ENCODE data around the gene REPIN1.

The REPIN1 gene

DNA sequence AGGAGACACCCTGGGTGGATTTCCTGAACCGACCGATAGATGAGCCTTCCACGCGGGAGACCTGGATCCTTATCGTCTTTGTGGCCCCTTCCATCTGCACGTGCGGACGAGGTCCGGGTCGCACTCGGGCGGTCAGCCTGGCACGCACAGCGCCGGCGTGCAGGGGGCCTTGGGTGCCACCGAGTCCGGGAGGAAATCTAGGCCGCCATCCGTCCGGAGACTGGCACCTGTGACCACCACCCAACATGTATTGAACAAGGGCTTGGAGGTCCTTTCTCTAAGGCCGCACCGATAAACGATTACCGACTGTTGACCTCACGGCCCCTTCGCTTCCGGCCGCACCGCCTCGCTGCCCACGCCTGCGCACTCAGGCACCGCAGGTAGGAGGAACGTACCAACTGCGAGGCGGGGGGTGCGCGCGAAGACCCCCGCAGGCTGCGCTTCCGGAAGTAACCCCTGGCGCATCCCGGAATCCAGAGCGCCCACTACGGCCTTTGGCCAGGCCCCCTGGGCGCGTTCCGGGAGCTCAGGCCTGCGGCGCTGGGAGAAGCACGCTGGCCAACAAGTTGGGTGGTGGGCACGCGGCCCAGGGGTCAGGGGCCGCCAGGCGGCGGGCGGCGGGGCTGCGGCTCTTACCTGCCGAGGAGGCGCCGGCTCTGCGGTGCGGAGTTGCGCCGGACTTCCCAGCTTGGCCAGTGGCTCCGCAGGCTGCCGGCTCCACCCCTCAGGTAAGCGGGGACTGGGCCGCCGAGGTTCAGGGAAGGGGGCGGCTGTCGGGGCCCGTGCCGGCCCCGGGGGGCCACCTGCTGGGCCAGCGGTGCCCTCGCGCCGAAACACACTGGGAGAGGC lies 45.6 kb upstream of the REPIN1 start, which contains the start of the genes ACTR3C and LRRC61:
ACTR3C (minus strand) TSS at position 713 of the 849 bp plus-strand sequence. CDS start 28,249 bp downstream, outside the sequence.
LRRC61 (plus strand) TSS at position 523 of the 849 bp plus-strand sequence. CDS start 13,507 bp downstream, outside the sequence.
- Histone ChIP-seq H3K79me2 (ENCODE audit: insufficient read depth, low read length) (peaks cover 65% of the 10 kb centered on the region), H3K4me1 (ENCODE audit: insufficient read depth, low read length) (peaks cover 40% of the 10 kb centered on the region), H2AFZ (ENCODE audit: low read depth, low read length) (peak within 1 kb of the TSS; percentile 96), H4K20me1 (ENCODE audit: insufficient read depth, low read length) (peaks cover 15% of the 10 kb centered on the region), H3K4me2 (ENCODE audit: insufficient read depth, low read length) (peak within 1 kb of the TSS; percentile 84), H3K36me3 (ENCODE audit: insufficient read depth, low read length) (peaks cover 43% of the 10 kb centered on the region), H3K9me3 (ENCODE audit: insufficient read depth, low read length, severe bottlenecking) (no peaks in the 10 kb centered on the region), H3K4me3 (ENCODE audit: low read depth in 1 of 2, low read length in 2 of 2) (peak within 1 kb of the TSS; percentile 65 to 94), H3K27ac (ENCODE audit: low read length) (peak within 1 kb of the TSS; percentile 99), H3K9ac (ENCODE audit: low read depth, low read length) (peak within 1 kb of the TSS; percentile 98), H3K27me3 (ENCODE audit: insufficient read depth, low read length, poor library complexity) (no peaks in the 10 kb centered on the region)
- peak; percentile 75 for ATAC-seq (ENCODE audit: insufficient read depth, low read depth)
- DNase-seq = peak; percentile 82
- no peak for TF ChIP-seq EZH2 (IDR thresholded peaks at IDR 0.05; ENCODE audit: borderline replicate concordance, low read depth, low read length, severe bottlenecking)
- TF ChIP-seq, protein P1, sequence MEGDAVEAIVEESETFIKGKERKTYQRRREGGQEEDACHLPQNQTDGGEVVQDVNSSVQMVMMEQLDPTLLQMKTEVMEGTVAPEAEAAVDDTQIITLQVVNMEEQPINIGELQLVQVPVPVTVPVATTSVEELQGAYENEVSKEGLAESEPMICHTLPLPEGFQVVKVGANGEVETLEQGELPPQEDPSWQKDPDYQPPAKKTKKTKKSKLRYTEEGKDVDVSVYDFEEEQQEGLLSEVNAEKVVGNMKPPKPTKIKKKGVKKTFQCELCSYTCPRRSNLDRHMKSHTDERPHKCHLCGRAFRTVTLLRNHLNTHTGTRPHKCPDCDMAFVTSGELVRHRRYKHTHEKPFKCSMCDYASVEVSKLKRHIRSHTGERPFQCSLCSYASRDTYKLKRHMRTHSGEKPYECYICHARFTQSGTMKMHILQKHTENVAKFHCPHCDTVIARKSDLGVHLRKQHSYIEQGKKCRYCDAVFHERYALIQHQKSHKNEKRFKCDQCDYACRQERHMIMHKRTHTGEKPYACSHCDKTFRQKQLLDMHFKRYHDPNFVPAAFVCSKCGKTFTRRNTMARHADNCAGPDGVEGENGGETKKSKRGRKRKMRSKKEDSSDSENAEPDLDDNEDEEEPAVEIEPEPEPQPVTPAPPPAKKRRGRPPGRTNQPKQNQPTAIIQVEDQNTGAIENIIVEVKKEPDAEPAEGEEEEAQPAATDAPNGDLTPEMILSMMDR (IDR thresholded peaks at IDR 0.05; ENCODE audit: borderline replicate concordance, extremely low read depth, low read length, poor library complexity, severe bottlenecking) = peak; percentile 45

DNA sequence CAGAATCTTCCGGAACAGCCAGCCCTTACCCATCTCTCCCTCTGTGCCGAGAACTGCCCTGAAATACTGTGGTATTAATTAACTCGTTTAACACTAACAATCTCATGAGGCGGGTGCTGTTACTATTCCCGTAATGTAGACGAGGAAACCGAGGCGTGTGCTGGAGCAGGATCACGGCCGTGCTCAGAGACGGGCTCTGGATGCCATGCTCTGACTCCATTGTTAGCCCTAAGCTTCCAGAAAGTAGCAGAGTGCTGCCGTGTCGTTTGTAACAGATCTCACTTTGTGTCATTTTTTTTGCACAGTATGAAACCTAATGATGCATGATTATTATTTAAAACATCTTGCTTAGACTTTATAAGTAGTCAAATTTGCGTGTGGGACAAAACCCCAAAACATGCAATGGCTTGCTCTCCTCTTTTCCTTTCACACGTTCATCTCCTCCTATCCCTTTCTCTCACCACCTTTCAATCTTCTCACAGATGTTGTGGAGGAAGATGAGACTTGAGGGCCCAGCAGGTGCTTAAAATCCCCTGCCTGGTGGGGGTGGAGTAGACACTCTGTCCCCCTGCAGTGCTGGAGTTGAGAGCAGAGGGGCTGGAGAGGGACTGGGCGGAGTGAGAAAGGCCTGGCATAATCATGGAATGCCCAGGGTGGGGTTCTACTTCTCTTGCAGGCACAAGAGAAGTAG lies 44.8 kb upstream of the REPIN1 start:
- DNase-seq = peak; percentile 49
- Histone ChIP-seq H4K20me1 (ENCODE audit: insufficient read depth, low read length) (peaks cover 20% of the 10 kb centered on the region), H2AFZ (ENCODE audit: low read depth, low read length) (peak overlapping the region; percentile 96), H3K4me1 (ENCODE audit: insufficient read depth, low read length) (peaks cover 40% of the 10 kb centered on the region), H3K27ac (ENCODE audit: low read length) (peak overlapping the region; percentile 99), H3K9ac (ENCODE audit: low read depth, low read length) (peak overlapping the region; percentile 98), H3K4me2 (ENCODE audit: insufficient read depth, low read length) (peak overlapping the region; percentile 84), H3K36me3 (ENCODE audit: insufficient read depth, low read length) (peaks cover 51% of the 10 kb centered on the region), H3K27me3 (ENCODE audit: insufficient read depth, low read length, poor library complexity) (no peaks in the 10 kb centered on the region), H3K4me3 (ENCODE audit: low read depth in 1 of 2, low read length in 2 of 2) (peak overlapping the region; percentile 65 to 94), H3K9me3 (ENCODE audit: insufficient read depth, low read length, severe bottlenecking) (no peaks in the 10 kb centered on the region), H3K79me2 (ENCODE audit: insufficient read depth, low read length) (peaks cover 72% of the 10 kb centered on the region)
- peak; percentile 55 for ATAC-seq (ENCODE audit: insufficient read depth, low read depth)
- no peak for TF ChIP-seq EZH2 (IDR thresholded peaks at IDR 0.05; ENCODE audit: borderline replicate concordance, low read depth, low read length, severe bottlenecking)
- TF ChIP-seq, protein P1 (IDR thresholded peaks at IDR 0.05; ENCODE audit: borderline replicate concordance, extremely low read depth, low read length, poor library complexity, severe bottlenecking) = no peak

DNA sequence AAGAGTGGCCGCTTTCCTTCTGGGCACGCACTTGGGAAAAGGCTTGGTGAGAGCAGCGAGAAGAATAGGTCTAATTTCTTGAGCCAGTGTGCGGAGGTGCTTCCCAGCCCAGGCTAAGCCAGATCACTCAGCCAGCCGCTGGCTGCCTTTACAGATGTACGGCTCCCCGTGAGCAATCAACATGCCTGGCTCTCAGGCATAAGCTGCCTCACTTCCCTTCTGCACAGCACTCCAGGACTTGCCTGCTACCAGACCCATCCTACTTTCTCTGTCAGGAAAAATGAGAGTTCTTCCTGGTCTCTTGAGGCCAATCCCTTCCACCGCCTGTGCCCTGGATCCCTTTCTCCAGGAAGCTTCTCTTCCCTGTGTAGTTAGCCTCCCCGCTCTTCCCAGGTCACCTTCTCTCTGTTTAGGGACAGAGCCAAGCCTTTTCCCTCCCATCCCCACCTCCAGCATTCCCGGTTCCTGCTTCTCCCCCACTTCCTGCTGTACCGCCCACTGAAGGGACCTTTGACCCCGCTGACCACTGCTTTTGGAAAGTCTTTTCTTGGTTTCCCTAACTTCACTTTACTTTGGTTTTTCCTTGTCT lies 44.2 kb upstream of the REPIN1 start:
- no peaks in the 10 kb centered on the region for H3K27me3 ChIP-seq (ENCODE audit: insufficient read depth, low read length, poor library complexity)
- peak overlapping the region; percentile 98 for H3K9ac ChIP-seq (ENCODE audit: low read depth, low read length)
- H2AFZ ChIP-seq (ENCODE audit: low read depth, low read length) = no peak overlapping the region
- TF ChIP-seq, protein P1 (IDR thresholded peaks at IDR 0.05; ENCODE audit: borderline replicate concordance, extremely low read depth, low read length, poor library complexity, severe bottlenecking) = no peak
- no peak for TF ChIP-seq EZH2 (IDR thresholded peaks at IDR 0.05; ENCODE audit: borderline replicate concordance, low read depth, low read length, severe bottlenecking)
- H3K4me1 ChIP-seq (ENCODE audit: insufficient read depth, low read length) = peaks cover 40% of the 10 kb centered on the region
- DNase-seq = peak; percentile 26
- H3K4me3 ChIP-seq (ENCODE audit: low read depth in 1 of 2, low read length in 2 of 2) = peak overlapping the region; percentile 65 to 94
- peaks cover 57% of the 10 kb centered on the region for H3K36me3 ChIP-seq (ENCODE audit: insufficient read depth, low read length)
- peaks cover 79% of the 10 kb centered on the region for H3K79me2 ChIP-seq (ENCODE audit: insufficient read depth, low read length)
- H4K20me1 ChIP-seq (ENCODE audit: insufficient read depth, low read length) = peaks cover 26% of the 10 kb centered on the region
- H3K4me2 ChIP-seq (ENCODE audit: insufficient read depth, low read length) = peak overlapping the region; percentile 84
- H3K9me3 ChIP-seq (ENCODE audit: insufficient read depth, low read length, severe bottlenecking) = no peaks in the 10 kb centered on the region
- H3K27ac ChIP-seq (ENCODE audit: low read length) = peak overlapping the region; percentile 99
- peak; percentile 18; the same call in 1 of the 3 replicates for ATAC-seq (ENCODE audit: insufficient read depth, low read depth)

Data from DND-41 (cell line).